ENCODE data around the gene PAX6.

GRCh38 chr11:31818874-31819331 lies 7.8 kb upstream of the PAX6 start:
- TF ChIP-seq POLR2A (IDR thresholded peaks at IDR 0.05) (no peak), EP300 (IDR thresholded peaks at IDR 0.05; ENCODE audit: low read depth) (no peak), POLR2AphosphoS5 (IDR thresholded peaks at IDR 0.05) (no peak)
- TF ChIP-seq, protein P1, sequence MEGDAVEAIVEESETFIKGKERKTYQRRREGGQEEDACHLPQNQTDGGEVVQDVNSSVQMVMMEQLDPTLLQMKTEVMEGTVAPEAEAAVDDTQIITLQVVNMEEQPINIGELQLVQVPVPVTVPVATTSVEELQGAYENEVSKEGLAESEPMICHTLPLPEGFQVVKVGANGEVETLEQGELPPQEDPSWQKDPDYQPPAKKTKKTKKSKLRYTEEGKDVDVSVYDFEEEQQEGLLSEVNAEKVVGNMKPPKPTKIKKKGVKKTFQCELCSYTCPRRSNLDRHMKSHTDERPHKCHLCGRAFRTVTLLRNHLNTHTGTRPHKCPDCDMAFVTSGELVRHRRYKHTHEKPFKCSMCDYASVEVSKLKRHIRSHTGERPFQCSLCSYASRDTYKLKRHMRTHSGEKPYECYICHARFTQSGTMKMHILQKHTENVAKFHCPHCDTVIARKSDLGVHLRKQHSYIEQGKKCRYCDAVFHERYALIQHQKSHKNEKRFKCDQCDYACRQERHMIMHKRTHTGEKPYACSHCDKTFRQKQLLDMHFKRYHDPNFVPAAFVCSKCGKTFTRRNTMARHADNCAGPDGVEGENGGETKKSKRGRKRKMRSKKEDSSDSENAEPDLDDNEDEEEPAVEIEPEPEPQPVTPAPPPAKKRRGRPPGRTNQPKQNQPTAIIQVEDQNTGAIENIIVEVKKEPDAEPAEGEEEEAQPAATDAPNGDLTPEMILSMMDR (IDR thresholded peaks at IDR 0.05), result no peak

Measured in transverse colon (tissue), 4 donors.